Measurements from ENCODE around the gene TBC1D14.
A peak's percentile ranks its signal among the peaks of the same experiment; 100 is the strongest.
"Not testable (repeated sequence)": the region's sequence is repeated elsewhere in the genome, so short reads cannot be mapped to it uniquely, and the experiment has no call there.

The TBC1D14 gene

DNA sequence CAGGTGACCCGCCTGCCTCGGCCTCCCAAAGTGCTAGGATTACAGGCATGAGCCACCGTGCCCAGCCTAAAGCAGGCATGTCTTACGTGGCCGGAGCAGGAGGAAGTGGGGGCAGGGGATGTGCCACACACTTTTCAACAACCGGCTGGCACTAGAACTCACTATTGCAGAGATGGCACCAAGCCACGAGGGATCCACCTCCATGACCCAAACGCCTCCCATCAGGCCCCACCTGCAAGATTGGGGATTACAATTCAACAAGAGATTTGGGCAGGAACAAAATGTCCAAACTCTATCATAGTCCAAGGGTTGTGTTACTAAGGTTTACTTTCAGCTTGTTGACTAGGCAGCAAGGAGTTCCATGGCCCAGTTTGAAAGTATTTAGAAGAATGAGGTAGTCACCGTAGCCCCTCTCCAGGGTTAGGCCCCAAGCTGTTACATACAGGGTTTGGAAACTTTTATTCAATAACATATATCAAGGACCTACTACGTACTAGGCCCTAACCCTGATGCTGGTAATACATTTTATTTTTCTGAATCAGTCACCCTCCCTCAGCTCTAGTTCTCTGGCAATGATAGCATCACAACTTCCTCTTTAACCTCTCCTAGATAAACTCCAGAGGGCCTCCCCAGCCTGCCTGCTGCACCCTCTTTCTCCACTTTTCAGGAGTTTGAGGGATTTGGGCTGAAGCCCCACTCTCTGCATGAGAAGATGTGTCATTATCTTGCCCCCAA, 18.0 kb upstream of the TBC1D14 start:
- no peak for DNase-seq

DNA sequence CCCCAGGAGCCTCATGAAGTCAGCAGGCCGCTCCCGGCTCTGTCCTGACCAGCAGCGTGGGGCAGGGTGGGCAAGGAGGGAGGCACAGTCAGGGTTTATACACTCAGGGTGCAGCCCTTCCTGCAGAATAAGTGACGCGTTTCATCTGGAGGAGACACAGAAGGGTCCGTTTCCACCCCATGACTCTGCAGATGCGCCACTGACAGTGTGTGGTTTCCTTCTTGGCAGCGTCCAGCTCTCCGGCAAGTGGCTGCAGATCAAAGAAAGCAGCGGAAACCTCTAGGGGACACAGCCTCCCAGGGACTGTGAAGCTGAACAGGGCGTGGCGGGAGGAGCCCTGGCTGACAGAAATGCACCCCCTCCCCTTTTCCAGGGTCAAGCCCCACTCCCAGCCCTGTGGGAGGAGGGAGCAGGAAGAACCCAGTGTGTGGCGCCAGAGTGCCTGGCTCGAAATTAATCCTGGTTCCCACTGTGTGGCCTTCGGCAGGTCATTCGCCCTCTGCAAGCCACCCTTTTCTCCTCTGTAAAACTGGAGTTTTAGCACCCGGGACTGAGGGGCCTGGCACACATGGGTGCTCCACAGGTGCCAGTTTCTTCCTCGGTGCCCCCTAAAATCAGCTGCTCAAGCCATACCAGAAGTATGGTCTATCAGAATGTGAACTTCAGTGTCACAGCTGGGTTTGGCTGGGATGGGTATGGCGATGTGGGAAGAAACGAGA, 17.3 kb upstream of the TBC1D14 start:
- DNase-seq, result peak; percentile 72

DNA sequence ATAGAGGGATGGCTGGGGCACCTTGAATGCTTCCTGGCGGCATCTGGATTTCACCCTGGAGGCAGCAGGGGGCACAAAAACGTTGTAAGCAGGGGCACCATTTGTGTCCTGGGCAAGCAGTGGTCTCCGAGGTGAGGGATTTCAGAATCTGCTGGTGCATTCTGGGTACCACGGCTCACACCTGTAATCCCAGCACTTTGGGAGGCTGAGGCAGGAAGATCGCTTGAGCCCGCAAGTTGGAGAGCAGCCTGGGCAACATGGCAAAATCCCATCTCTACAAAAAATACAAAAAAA, 16.8 kb upstream of the TBC1D14 start:
- no peak for DNase-seq

DNA sequence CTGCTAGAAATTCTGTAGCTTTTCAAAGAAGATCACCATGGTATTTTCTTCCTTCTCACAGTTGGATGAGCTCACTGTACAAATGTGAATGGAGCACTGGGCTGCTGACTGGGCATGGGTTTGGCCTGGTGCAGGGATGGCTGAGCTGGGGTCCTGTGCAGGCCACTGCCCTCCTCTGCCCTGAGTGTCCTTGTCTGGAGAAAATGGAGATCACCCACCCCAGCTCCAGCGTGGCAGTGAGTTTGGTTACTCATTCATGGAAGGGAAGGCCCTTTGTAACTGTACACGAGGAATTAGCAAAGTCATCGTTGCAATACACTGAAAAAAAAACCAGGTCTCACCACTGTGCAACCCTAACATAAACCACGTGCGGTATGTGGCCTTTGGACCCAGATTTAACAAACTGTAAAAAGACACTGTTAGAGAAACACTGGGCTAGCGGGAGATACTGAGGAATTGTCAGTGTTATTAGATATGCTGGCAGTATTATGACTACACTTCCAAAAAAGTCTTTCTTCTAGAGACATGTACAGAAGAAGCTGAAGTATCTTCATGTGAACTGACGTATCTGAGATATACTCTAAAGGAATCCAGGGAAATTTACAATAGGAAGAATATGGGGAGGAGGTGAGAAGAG, 16.1 kb upstream of the TBC1D14 start:
- no peak for DNase-seq

DNA sequence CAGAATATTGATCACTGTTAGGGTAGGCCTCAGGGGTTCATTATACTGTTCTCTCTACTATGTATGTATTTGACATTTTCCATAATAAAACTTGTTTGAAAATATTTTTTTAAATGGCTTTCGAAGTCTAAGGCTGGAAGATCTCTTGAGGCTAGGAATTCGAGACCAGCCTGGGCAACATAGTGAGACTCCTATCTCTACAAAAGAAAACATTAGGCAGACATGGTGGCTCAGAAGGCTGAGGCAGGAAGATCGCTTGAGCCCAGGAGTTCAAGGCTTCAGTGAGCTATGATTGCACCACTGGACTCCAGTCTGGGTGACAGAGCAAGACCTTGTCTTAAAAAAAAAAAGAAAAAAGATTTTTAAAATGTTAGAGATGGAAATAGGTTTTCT, 15.5 kb upstream of the TBC1D14 start:
- no peak for DNase-seq

DNA sequence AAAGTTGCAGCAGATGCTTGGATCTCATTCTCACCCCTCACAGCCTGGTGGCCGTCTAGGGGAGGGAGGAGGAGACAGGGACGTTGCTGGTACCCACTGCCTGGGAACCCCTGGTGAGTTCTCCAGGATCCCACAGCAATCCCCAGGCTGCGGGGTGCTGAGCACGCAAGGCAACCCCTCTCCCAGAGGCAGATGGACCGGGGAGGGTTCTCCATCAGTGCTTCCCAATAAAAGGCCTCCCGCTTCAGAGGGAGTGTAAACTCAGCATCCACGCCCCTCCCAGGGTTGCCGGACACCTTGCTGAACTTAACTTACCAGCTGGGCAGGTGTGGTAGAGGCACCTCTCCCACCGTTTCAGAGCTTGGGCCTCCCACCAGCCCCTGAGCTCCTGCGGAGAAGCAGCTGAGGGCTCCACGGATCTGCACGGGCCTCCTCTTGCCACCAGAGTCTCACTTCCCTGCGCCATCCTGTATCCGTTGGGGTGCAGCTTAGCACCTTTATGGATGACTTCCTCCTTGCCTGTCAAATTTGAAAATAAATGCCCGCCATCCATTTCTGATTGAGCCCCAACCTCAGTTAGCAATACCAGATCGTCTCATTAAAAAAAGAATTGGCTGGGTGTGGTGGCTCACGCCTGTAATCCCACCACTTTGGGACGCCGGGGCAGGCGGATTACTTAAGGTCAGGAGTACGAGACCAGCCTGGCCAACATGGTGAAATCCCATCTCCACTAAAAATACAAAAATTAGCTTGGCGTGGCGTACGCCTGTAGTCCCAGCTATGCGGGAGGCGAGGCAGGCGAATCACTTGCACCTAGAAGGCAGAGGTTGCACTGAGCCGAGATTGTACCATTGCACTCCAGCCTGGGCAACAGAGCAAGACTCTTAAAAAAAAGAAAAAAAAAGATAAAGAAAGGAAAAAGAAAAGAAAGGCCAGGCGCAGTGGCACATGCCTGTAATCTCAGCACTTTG, 14.8 kb upstream of the TBC1D14 start:
- DNase-seq, result no peak

DNA sequence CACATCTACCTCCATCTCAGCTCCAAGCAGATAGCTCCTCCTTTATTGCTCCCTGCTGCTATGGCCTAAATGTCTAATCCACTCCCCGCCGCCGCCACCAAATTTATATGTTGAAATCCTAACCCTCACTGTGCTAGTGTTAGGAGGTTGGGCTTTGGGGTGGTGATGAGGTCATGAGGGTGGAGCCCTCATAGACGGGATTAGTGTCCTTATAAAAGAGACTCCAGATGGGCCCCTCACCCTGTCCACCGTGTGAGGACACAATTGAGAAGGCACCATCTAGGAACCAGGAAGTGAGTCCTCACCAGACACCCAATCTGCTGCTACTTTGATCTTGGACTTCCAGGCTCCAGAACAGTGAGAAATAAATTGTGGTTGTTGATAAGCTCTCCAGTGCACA, 13.6 kb upstream of the TBC1D14 start:
- no peak for DNase-seq

DNA sequence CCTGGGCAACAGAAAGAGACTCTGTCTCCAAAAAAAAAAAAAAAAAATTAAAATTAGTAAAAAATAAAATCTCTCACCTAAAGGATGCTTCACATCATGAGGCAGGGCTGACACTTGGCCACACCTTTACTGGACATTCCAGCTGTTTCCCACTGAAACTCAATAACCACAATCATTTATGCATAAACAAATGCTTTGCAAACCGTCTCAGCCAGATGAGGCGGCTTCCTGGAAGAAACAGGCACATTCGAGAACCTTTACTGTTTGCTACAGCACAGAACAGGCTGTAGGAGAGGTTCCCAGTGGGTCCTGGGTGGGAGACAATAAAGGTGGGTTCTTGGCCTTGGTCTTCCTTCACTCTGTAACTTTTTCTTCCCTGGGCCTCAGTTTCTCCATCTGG, 10.9 kb upstream of the TBC1D14 start:
- no peak for DNase-seq

DNA sequence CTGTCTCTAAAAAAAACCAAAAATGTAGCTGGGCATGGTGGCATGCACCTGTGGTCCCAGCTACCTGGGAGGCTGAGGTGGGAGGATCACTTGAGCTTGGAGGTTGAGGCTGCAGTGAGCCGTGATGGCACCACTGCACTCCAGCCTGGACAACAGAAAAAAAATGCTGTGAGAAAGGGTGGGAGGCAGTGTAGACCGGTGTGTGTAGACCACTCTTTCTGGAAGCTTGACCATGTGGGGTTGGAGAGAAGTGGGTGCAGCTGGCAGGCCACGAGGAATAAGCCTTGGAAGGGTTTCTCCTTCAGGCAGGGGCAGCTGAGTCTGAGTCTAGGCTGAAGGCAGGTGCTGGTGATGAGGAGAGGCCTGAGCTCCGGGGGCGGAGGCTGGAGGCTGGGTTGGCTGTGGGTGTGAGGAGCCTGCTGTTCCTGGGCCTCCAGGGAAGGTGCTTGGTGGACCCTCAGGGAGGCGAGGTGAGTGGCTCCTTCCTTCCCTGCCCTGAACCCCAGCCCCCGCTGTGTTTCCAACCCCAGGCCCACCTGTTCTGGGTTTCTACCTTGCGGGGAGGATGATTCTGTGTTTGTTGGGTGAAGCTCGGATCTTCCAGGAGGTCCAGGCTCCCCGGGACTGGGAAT, 9.3 kb upstream of the TBC1D14 start:
- DNase-seq, result no peak

DNA sequence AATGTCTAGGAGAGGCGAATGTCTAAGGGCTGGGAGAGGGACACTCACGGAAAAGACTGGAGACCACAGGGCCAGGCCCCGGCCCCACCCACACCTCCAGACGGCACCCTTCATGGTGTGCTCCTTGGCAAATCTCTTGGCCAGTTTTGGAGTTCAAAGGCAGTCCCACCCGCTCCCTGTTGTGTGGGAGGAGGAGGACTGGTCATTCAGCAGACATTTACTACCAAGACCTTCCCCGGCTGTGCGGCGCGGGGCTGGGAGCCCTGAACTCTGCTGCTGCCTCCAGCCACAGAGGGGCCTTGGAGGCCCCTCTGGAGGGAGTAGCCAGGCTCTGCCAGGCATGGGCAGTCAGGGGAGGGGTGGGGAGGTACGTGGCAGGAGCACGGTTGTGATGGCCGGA, 8.7 kb upstream of the TBC1D14 start:
- DNase-seq, result no peak

DNA sequence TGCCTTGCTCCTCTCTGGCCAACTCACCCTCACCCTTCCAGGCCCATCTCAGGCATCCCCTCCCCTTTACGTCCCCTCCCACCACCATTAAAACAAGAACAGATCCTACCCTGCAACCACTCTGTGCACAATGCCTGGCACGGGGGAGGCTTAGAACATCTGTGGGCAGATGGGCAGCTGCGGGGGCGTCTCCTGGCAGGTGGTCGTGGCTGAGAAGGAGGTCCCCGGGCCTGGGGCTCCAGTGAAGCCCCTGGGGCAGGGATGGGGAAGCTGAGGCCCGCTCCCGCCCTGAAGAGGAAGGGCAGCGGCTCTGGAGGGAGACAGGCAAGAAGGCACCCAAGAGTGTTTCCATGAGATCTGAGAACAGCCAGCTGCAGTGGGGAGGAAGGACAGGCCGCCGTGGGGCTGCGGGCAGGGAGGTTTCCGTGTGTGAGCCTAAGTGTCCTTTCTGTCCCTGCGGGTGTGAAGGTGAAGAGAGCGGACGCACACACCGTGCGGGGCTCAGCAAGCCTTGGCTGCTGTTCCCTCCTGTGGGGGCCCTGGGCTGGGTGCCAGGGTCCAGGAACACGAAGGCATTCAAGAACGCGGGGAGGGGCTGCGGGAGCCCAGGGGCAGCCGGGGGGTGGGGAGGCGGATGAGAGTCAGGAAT, 7.8 kb upstream of the TBC1D14 start:
- no peak for DNase-seq

DNA sequence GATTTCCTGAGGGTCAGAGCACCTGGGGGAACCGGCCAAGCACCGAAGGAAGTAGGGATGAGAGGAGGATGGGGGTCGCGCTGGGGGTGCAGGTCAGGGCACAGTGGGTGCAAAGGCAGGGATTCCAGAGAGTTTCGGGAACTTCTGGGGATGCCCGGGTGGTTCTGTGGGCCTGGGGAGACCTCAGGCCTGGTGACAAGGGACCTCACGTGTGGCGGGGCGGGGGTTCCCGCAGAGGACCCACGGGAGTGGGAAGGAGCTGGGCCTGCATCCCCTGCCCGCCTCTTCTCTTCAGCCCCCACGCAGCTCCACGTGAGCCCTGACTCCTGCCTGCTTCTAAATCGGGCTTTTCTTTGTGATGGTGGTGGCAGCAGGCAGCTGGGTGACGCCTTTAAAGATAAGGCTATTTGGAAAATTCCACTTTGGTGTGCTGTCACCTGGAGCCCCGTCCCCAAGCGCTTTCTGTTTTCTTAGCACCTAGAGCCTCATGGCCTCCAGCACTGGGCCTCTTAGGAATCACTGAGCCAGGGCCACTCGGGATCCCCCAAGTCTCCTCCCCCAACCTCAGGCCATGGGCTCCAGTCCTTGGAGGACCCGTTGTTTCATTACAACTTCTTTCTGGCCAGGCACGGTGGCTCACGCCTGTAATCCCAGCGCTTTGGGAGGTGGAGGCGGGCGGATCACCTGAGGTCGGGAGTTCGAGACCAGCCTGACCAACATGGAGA, 7.1 kb upstream of the TBC1D14 start:
- DNase-seq, result no peak

DNA sequence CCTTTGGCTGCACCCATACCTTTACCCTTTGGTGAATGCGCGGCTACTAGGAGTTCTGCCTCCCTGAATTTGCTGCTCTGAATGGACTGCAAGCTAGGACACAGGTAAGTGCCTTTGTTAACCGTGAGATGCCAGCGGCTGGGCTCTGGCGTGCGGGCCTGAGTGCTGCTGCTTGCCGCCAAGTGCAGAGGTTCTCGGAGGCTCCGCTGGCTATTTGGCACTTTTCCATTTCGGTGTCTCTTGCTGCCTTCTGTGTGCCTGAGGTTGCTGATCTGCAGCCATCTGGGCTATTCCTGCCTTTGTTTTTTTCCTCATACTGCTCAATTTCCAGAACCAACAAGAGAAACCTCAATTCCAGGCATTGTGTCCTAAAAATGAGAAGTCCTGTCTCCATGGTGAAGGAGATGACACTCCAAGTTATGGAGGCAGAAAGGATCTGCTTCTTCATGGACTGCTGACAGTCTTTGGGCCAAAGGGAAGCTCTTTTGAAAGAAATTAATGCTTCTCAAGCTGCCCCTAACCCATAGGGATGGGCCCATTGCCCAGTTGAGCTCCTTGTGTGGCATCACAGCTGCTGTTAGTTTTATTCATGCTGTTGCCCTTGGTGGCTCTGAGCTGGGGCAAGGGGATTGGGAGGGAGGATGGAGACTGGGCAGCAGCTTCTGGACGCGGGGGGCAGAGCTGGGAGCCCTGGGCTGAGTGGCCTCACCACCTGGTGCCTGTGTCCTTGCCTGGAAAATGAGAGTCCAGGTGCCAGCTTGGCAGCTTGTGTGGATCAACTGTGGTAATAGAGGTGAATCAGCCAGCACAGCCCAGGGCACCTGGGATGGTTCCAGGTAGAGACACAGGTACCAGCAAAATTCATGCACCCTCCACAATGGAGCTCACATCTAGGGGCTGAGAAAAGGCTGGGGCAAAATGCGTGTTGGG, 3.8 kb upstream of the TBC1D14 start:
- DNase-seq, result peak; percentile 19

DNA sequence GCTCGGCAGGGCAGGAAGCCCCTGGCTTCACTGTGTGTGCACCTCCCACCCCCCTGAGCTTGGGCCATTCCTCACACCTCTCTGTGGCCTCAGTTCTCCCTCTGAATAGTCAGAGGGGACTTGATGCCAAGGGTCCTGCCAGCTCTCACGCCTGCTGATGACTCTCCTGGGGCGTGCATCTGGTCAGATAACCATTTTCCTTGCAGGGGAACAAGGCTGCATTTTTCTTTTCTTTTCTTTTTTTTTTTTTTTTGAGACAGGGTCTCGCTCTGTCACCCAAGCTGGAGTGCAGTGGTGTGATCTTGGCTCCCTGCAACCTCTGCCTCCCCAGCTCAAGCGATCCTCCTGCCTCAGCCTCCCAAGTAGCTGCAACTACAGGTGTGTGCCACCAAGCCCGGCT, 3.1 kb upstream of the TBC1D14 start:
- DNase-seq, result not testable (repeated sequence)

DNA sequence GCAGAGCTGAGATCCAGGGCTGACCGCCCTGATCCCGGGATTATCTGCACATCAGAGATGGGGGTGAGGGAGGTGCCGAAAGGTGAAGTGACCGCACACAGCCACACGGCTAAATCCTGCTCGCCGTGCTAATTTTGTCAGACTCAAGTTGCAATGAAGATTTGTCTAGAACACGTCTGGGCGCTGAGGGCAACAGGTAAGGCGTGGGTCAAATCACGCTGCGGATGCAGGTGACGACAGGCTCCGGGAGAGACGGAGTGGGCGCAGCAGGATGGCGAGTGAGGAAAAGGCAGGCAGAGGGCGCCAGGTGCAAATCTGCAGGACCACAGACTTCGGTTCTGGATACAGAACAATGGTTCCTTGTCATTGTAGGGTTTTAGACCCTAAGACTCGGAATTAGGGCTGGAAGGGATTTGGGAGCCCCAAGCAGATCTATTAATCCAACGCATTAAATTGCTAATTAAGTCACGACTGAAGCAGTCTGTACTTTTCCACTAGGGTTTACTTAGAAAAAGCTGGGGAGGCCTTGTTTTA, 1.9 kb upstream of the TBC1D14 start:
- DNase-seq, result peak; percentile 53

DNA sequence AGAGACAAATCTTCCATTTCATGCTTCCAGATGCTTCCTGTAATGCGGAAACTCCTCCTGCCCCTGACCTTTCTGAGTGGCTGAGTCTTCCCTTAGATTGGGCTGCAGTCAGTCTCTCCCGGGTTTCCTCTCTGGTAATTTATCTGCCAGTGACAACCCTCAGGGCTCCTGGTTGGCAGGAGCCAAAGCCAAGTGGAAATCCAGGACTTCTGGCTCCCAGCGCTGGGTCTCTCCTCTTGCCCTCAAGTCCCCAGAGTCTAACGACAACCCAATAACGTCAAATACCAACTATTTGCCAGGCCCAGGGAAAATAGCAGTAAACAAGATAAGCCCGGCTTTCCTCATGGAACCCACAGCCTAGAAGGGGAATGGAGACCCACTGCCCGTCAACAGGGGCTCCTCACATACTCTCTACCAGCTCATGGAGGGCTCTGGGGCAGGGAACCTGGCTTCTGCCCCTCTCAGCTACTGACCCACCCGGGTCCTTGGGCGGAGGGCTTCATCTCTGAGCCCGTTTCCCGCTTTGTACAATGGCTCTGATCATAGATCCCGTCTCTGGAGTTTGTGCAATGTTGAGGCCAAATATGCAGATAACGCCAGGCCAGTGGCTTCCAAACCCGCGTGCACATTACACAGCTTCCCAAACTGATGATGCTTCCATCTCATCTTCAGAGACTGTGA, 1.1 kb upstream of the TBC1D14 start:
- DNase-seq, result no peak

DNA sequence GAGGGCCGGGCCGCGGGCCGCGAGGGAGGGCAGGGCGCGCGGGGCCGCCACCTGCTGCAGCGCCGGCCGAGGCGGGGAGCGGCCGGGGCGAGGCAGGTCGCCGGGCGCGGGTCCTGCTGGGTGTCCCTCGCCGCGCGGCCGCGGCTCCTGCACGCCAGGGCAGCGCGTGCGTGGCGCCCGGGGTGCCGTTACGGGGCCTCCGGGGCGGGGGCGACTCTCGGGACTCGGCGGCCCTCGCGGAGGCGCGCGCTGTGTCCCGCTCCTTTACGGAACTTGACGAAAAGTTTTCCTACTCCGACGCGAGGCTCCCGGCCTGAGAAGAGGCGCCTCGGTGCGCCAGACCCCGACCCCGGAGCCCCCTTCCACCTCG, 329 bp downstream of the TBC1D14 start:
- peak; percentile 62 for DNase-seq

DNA sequence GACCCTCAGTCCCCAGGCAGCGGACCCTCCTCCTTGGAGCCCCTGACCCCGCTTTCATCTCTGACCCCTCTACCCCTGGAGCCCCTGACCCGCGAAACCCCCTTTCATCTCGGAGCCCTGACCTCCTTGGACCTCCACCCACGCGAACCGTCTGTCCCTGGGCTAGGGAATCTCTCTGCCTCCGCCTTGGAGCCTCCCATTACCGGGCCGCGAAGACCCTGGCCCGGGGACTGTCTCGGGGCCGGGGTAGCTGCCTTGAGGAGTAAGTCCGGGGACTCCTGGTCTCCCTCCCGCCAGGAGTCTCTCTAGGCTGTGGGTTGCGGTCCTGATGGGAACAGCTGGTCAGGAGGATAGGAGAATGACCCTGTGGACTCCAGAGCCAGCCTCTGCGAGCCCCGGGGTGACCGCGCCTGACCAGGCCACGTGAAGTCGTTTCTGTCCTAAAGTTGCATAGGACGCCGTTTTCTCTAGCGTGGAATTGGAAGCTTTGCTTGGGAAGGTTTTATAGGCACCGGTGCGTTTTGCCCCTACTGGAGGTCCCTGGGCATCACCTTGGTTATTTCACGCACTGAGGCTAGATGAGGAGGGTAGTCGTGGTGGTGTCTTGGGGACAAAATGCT, 824 bp downstream of the TBC1D14 start:
- DNase-seq, result no peak

Data from NCI-H69 (cell line).